Naive thymus-derived CD8-positive, alpha-beta T cell (primary cell): ENCODE data around the gene ARL17B. TPM values are rescaled to one million over a fixed set of nuclear protein-coding genes. Genes with fewer than 3 reads are reported as not detected.
"Not testable (repeated sequence)": the region's sequence is repeated elsewhere in the genome, so short reads cannot be mapped to it uniquely, and the experiment has no call there.

Source experiments
- ATAC-seq, 2 donors: fragments of 150-1000 bp; cut with Tn5 transposase in 1 of 2; sonication (Bioruptor Pico), chemical (Tn5 transposase) in 1 of 2; 1 replicate in 1 of 2; 2 replicates in 1 of 2; pipeline ENCODE4 v1.10.0; 2021; ENCODE audit warnings: mild to moderate bottlenecking in 2 of 2, moderate library complexity in 2 of 2
- POLR2A ChIA-PET: fragments of 350-600 bp; sonication (Branson Sonifier 250); formaldehyde crosslinking; loops from one replicate; lab custom pipeline; 2021; ENCODE audit warnings: antibody characterized with exemption; lab: Charles Lee
- DNase-seq, 10 donors: peaks; one replicate each; pipeline versions ENCODE4 v3.0.0 to v3.0.0-alpha.2; 2020 to 2022
- H3K27ac Mint-ChIP-seq, 10 donors: one replicate each; pipeline ENCODE4 v1.8.0; 2020 to 2022; ENCODE audit warnings: mild to moderate bottlenecking in 10 of 10, mixed read lengths in 10 of 10, moderate library complexity in 4 of 10, inconsistent platforms in 1 of 10
- H3K27me3 Mint-ChIP-seq, 5 donors: one replicate each; pipeline ENCODE4 v1.8.0; 2021 to 2022; ENCODE audit warnings: mixed read lengths in 5 of 5
- H3K36me3 Mint-ChIP-seq, 3 donors: one replicate each; pipeline ENCODE4 v1.8.0; 2020 to 2022; ENCODE audit warnings: mixed read lengths in 3 of 3, mild to moderate bottlenecking in 2 of 3, inconsistent platforms in 1 of 3
- H3K4me1 Mint-ChIP-seq, 4 donors: one replicate each; pipeline ENCODE4 v1.8.0; 2021 to 2022; ENCODE audit warnings: mixed read lengths in 4 of 4
- H3K4me3 Mint-ChIP-seq, 10 donors: one replicate each; pipeline ENCODE4 v1.8.0; 2020 to 2022; ENCODE audit warnings: mild to moderate bottlenecking in 10 of 10, mixed read lengths in 10 of 10, moderate library complexity in 6 of 10, inconsistent platforms in 1 of 10
- H3K9me3 Mint-ChIP-seq, 9 donors: one replicate each; pipeline ENCODE4 v1.8.0; 2020 to 2022; ENCODE audit warnings: mixed read lengths in 9 of 9, mild to moderate bottlenecking in 3 of 9, inconsistent platforms in 1 of 9, moderate library complexity in 1 of 9
- polyA plus RNA-seq, 3 donors: library from polyadenylated mRNA; unstranded; fragments of 300-500 nt; fragmentation: Illumina TruSeq; gene quantifications; one replicate each; pipeline ENCODE4 v1.2.3, GENCODE V29; 2021
- total RNA-seq, 8 experiments: library from RNA in 2 of 8; stranded (reverse) in 2 of 8; gene quantifications; one replicate each; pipeline ENCODE4 v1.2.3 and lab custom pipeline; 2021 to 2026

Gene ARL17B
- total and polyA plus RNA-seq, 5 experiments from 2014 or later = 19.4 to 32.7 (median 31.8) TPM

DNA sequence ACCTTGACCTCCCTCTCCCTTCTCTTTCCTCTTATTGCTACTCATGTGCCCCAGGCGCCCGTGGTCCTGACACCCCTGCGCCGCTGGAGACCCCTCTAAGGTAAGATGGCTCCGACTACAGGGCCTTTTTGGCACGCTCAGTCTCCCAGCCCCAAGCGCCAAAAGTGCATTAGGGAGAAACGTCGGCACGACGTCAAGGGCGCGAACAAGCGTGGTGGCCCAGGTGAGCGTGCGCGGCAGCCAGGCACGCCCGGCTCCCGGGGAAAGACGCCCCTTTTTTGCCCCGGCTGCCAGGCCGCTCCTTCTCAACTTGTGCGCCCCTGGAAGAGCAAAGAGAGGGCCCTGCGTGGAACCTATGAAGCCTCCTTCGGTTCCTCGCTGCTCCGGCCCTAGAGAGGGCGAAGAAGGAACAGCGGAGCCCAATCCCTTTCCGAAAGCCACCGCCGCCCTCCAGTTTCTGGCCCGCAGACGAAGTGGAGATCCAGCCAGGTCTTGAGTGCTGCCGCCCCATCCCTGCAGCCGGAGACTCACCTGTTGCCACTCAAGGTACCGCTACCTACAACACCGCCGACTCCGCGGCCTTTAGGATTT is 326 bp downstream of the ARL17B start:
- DNase-seq, POLR2A ChIA-PET, H3K4me1 Mint-ChIP-seq, H3K4me3 Mint-ChIP-seq, H3K9me3 Mint-ChIP-seq, H3K27me3 Mint-ChIP-seq, H3K27ac Mint-ChIP-seq, H3K36me3 Mint-ChIP-seq: not testable (repeated sequence)
- peak; percentile 52 to 63 for ATAC-seq

- DNase-seq = not testable (repeated sequence)
Observed at GRCh38 chr17:46353856-46354255, 7.7 kb downstream of the ARL17B start.

GRCh38 chr17:46349060-46349459 is 12.5 kb downstream of the ARL17B start:
- POLR2A ChIA-PET, H3K36me3 Mint-ChIP-seq, H3K9me3 Mint-ChIP-seq, DNase-seq, H3K4me3 Mint-ChIP-seq, H3K27ac Mint-ChIP-seq, H3K4me1 Mint-ChIP-seq, ATAC-seq, H3K27me3 Mint-ChIP-seq: not testable (repeated sequence)

More at GRCh38 chr17:46353856-46354255, 7.7 kb downstream of the ARL17B start:
- H3K4me3 Mint-ChIP-seq, H3K36me3 Mint-ChIP-seq, H3K27ac Mint-ChIP-seq, H3K4me1 Mint-ChIP-seq, H3K27me3 Mint-ChIP-seq, POLR2A ChIA-PET, H3K9me3 Mint-ChIP-seq, ATAC-seq: not testable (repeated sequence)

DNA sequence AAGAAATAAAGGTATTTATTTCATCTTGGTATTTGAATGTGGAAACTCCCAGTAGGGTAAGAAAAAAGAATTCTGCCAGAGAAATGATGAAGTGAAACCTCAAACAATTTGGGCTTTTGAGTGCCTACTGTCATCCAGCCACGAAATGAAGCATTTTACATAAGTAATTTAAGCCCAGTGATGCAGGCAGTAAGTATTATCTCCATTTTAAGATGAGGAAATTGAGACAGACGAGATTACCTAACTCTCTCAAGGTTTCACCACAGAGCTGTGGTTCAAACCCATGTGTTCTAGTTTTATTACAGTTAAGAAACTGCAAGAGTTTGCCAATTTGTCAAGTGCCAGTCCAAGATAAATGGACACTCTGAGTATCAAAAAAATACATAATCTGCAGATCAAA is 13.2 kb downstream of the ARL17B start:
- H3K27me3 Mint-ChIP-seq, H3K4me1 Mint-ChIP-seq, DNase-seq, H3K36me3 Mint-ChIP-seq, H3K9me3 Mint-ChIP-seq, H3K27ac Mint-ChIP-seq, POLR2A ChIA-PET, H3K4me3 Mint-ChIP-seq: not testable (repeated sequence)
- peak; percentile 39 to 42 for ATAC-seq

DNA sequence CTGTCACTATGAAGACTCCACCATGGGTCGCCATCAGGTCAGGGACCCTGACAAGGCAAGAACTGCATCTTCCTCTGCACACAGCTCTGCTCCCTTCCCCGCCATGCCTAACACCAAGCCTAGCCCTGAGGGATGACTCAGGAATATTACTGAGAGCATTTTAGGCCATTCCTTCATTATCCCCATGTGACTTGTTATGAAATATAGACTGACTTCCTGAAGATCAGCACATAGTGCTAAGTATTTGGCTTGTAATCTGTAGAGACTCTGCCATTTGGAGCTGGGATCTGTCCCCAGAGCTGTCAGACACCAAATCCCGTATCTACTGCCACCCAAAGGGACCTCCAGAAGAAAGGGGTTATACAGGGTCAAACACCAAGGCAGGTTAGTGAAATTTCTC is 19.4 kb downstream of the ARL17B start:
- H3K27me3 Mint-ChIP-seq, ATAC-seq, POLR2A ChIA-PET, H3K4me3 Mint-ChIP-seq, H3K36me3 Mint-ChIP-seq, H3K4me1 Mint-ChIP-seq, H3K9me3 Mint-ChIP-seq, H3K27ac Mint-ChIP-seq, DNase-seq: not testable (repeated sequence)

GRCh38 chr17:46341220-46341619 is 20.3 kb downstream of the ARL17B start:
- peak; percentile 47 to 65 for ATAC-seq

DNA sequence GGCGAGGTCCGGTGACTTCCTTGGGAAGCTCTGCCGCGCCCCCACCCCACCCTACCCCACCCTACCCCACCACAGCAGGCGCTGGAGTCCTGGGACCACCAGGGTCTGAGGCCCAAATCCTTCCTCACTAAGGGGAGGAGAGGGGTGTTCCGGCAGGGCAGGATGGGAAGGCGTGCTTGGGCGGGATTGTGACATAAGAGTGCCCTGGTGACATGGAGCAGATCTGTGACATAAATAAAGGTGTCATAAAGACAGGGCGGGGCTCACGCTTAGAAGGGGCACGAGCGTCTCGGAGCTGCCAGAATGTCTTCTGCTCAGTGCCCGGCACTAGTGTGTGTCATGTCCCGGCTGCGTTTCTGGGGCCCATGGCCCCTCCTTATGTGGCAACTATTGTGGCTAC is 66.7 kb downstream of the ARL17B start, which contains the start of gene LRRC37A:
Gene LRRC37A (plus strand): TSS at position 301 of the 400 bp plus-strand sequence. CDS start 3 bp downstream, at position 304.
- H3K27ac Mint-ChIP-seq = not testable (repeated sequence)

More at GRCh38 chr17:46341220-46341619, 20.3 kb downstream of the ARL17B start:
- POLR2A ChIA-PET, H3K4me1 Mint-ChIP-seq, H3K36me3 Mint-ChIP-seq, DNase-seq, H3K4me3 Mint-ChIP-seq, H3K27me3 Mint-ChIP-seq, H3K27ac Mint-ChIP-seq, H3K9me3 Mint-ChIP-seq: not testable (repeated sequence)

DNA sequence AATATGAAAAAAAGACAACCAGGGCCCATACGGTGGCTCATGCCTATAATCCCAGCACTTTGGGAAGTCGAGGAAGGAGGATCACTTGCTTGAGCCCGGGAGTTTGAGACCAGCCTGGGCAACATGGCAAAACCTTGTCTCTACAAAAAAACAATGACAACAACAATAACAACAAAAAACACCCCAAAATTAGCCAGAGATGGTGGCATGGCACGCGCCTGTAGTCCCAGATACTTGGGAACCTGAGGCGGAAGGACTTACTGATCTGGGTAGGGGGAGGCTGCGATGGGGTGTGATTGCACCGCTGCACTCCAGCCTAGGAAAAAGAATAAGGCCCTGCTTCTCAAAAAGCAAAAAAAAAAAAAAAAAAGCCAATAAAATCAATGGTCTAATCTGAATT is 69.9 kb downstream of the ARL17B start:
- H3K4me1 Mint-ChIP-seq = peaks cover 10 to 24% (median 14%) of the 10 kb centered on the region in 4 donors
- not testable (repeated sequence) for H3K27me3 Mint-ChIP-seq, H3K9me3 Mint-ChIP-seq, ATAC-seq, DNase-seq, H3K36me3 Mint-ChIP-seq
- peak overlapping the region in 6 of 10 donors; percentile 4 to 87 (median 78) for H3K27ac Mint-ChIP-seq
- POLR2A ChIA-PET = interaction anchor here (1.1 kb wide), 1 partner anchor 155 kb away, joined by 4 read pairs; no protein-coding TSS in a partner anchor
- peak overlapping the region in 6 of 10 donors; percentile 8 to 59 (median 34) for H3K4me3 Mint-ChIP-seq

More for the DNA sequence above, 66.7 kb downstream of the ARL17B start, which contains the start of gene LRRC37A:
- H3K9me3 Mint-ChIP-seq, DNase-seq, POLR2A ChIA-PET, H3K27me3 Mint-ChIP-seq, ATAC-seq, H3K36me3 Mint-ChIP-seq, H3K4me3 Mint-ChIP-seq: not testable (repeated sequence)
- peaks cover 6 to 16% (median 8%) of the 10 kb centered on the region in 4 donors for H3K4me1 Mint-ChIP-seq

GRCh38 chr17:46290906-46291546 is 70.5 kb downstream of the ARL17B start:
- Mint-ChIP-seq H3K4me3 (peak overlapping the region in 6 of 10 donors; percentile 8 to 59 (median 34)), H3K4me1 (peaks cover 10 to 24% (median 15%) of the 10 kb centered on the region in 4 donors), H3K27ac (peak overlapping the region in 7 of 10 donors; percentile 4 to 87 (median 73))
- H3K9me3 Mint-ChIP-seq, H3K36me3 Mint-ChIP-seq, H3K27me3 Mint-ChIP-seq: not testable (repeated sequence)
- DNase-seq (peak in 1 of 10 donors; percentile 35), ATAC-seq (peak; percentile 61 to 75)
- POLR2A ChIA-PET = interaction anchor here (1.1 kb wide), 1 partner anchor 155 kb away, joined by 4 read pairs; no protein-coding TSS in a partner anchor

DNA sequence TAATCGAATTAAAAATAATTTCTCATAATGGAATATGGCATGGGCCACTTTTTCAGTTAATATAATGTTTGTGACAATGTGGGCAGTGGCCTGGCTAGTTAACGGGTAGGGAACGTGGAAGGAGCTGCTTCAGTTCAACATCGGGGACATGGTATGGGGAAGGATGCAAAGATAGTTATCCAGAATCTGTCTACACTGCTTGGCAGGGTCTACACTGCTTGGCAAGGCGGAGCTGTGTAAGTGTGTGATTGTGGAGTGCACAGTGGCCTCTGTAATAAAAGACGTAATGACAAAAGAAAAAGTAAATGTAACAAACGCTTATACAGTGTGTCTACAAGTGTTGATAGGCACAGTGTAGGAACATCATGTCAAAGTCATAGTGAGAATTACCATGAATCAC is 74.0 kb downstream of the ARL17B start:
- POLR2A ChIA-PET = interaction anchor here (0.6 kb wide), 1 partner anchor 89 kb away, joined by 3 read pairs; no protein-coding TSS in a partner anchor
- not testable (repeated sequence) for H3K27me3 Mint-ChIP-seq, H3K27ac Mint-ChIP-seq, ATAC-seq, H3K4me3 Mint-ChIP-seq, DNase-seq, H3K9me3 Mint-ChIP-seq, H3K36me3 Mint-ChIP-seq
- H3K4me1 Mint-ChIP-seq = peaks cover 12 to 28% (median 18%) of the 10 kb centered on the region in 4 donors

DNA sequence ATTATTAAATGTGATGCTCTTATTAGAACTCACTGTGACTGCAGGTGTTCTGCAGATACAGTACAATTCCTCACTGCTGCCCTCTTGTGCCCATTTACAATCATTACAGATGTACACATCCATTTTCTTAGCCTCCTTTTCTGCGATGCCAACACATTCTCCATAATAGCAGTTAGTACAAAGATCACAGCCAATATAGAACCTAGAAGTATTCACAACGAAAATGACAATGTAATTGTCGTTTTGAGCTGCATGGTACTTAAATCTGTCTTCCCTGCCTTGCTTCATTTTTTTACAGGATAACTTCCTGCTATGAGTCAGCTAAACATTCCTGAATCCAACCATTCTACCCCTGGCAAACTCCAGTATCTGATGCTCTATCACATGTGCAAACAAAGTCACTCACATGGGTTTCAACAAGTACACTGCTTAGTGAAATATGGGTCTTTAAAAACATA is 74.8 kb downstream of the ARL17B start:
- ATAC-seq (peak; percentile 93 to 96), DNase-seq (peak; percentile 31 to 84 (median 68))
- H3K36me3 Mint-ChIP-seq, H3K27me3 Mint-ChIP-seq, POLR2A ChIA-PET, H3K4me3 Mint-ChIP-seq, H3K9me3 Mint-ChIP-seq: not testable (repeated sequence)
- Mint-ChIP-seq H3K4me1 (peaks cover 12 to 27% (median 18%) of the 10 kb centered on the region in 4 donors), H3K27ac (peak overlapping the region in 3 of 10 donors; percentile 2 to 29 (median 22))

- H3K27me3 Mint-ChIP-seq, H3K36me3 Mint-ChIP-seq, H3K4me3 Mint-ChIP-seq, ATAC-seq, POLR2A ChIA-PET, H3K9me3 Mint-ChIP-seq, H3K27ac Mint-ChIP-seq, DNase-seq: not testable (repeated sequence)
- H3K4me1 Mint-ChIP-seq = peaks cover 7 to 14% (median 11%) of the 10 kb centered on the region in 4 donors
Observed at GRCh38 chr17:46285500-46285899, 76.1 kb downstream of the ARL17B start.

- DNase-seq, H3K9me3 Mint-ChIP-seq, H3K4me3 Mint-ChIP-seq, H3K36me3 Mint-ChIP-seq, H3K27me3 Mint-ChIP-seq, POLR2A ChIA-PET: not testable (repeated sequence)
- peaks cover 7 to 18% (median 10%) of the 10 kb centered on the region in 4 donors for H3K4me1 Mint-ChIP-seq
- ATAC-seq = peak in 1 of 2 donors; percentile 43
- H3K27ac Mint-ChIP-seq = peak overlapping the region in 1 of 10 donors; percentile 82
Observed at GRCh38 chr17:46284467-46284866, 77.1 kb downstream of the ARL17B start.
